Measurements from ENCODE around the gene FBXO11.
A peak's percentile ranks its signal among the peaks of the same experiment; 100 is the strongest.
"Not testable (repeated sequence)": the region's sequence is repeated elsewhere in the genome, so short reads cannot be mapped to it uniquely, and the experiment has no call there.

FBXO11 gene

DNA sequence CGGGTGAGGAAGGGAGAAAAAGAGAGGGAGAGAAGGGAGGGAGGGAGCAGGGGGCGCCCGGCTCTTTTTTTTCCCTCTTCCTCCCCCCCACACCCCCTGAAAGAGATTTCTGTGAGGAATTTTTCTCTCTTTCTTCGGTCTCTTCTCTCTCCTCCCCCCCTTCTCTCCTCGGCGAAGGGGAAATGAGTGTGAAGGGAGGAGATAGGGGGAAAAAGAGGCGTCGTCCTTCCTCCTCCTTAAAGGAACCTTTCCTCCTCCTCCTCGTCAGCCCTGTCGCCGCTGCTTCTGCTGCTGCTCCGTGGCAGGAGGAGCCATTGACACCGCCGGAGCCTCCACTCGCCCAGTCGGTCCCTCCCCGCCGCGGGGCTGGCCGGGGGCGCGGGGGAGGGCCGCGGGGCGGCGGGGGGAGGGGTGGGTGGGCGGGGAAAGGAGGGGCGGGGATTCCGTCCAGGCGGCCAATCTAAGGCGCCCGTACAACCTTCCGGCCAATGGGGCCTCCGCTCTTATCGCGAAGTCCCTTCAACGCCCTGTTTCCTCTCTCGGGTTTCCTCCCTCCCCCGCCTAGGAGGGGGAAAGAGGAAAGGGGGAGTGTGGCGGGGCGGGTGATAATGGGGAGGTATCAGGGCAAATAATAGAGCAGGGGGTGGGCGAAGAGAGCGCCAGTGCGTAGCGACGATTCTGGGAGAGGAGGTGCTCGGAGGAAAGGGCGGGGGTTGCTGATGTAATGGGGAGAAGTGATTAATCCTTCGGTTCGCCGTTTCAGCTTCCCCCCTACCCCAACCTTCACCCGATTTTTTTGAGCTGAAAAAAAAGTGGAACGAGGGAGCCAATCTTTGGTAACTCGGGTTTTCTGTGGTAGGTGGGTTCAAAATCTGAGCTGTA, at the start of gene FBXO11:
TSS of gene FBXO11 (minus strand) at position 342 of the 882 bp plus-strand sequence. CDS start 778 bp downstream, outside the sequence.
- FAIRE-seq: peak; percentile 97

DNA sequence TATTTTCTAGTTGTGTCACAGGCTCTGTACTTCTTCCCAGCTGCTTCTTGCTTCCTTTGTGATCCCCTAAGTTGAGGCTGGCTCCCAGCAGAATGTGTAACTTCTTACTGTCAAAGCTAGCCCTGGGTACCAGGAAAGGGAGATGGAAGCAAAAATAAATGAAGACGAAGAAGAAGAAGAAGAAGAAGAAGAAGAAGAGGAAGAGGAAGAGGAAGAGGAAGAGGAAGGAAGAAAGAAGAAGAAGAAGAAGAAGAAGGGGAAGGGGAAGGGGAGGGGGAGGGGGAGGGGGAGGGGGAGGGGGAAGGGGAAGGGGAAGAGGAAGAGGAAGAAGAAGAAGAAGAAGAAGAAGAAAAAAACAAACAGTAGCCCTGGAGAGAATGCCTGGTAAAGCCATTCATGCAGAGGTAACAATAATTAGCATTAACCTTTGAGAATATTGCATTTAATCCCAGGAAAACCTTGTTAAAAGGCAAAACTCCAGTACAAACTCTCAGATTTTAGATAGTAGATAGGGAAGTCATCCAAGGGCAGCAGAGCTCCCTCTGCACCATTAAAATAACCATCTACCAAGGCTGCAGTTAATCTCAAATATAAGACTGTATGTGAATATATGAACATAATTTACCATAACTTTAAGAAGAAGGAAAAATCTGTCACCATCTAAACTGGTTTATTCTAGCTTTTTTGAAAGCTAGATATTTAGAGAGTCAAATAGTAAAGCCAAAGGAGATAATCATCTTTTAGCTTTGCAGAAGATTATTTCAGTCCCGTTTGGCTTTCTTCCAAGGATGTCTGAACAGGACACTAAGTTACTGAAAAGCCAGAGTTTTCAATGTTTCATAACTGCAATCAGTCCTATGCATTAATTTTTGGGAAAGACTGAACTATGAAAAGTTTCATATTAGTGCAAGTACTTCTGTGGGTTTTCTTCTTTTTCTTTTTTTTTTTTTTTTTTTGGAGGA, 44.3 kb upstream of the FBXO11 start:
- no peak for FAIRE-seq

- FAIRE-seq: no peak
Measured at GRCh38 chr2:47946593-47946992, 40.3 kb upstream of the FBXO11 start.

DNA sequence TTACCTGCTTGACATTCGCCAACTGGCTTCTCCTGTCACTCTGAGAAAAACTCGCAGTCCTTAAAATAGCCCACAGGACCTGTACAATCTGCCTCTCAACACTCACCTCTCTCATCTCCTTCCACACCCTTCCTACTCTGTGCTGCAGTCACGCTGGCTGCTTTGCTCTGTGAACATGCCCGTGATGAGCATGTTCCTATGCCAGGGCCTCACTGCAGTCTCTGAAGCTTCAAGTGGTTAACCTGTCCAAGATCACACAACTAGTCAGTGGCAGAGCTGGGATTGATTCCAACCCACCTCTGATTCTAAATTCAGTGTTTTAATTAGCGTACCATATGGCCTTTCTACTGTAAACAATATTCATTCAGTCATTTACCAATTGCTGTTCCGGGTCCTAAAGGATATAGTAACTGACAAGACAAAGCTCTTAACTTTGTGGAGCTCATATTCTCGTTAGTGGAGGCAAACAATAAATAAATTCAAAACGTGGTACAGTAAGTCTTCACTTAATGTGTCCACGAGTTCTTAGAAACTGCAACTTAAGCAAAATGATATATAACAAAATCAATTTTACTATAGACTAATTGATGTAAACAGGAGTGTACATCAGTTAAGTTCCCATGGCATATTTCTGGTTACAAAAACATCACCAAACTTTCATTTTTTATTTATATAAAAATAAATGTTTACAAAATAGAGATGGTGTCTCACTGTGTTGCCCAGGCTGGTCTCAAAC, 38.9 kb upstream of the FBXO11 start:
- FAIRE-seq: no peak

GRCh38 chr2:47941936-47942335, 35.6 kb upstream of the FBXO11 start:
- FAIRE-seq: no peak

GRCh38 chr2:47937677-47938076, 31.4 kb upstream of the FBXO11 start:
- FAIRE-seq: no peak

DNA sequence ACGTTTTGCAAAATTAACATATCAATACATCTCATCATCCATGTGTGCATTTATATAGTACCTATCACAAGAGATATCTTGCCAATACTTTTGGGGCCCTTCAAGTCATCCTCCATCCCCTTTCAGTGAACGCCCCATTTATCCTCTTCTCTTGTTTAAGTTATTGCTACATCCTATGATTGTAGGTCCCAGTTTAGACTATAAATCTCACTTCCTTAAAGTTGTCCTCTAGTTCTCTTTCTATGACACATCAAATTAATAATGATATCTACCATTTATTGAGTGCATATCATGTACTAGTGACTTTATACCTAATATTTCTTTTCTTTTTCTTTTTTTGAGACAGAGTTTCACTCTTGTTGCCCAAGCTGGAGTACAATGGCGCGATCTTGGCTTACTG, 28.8 kb upstream of the FBXO11 start:
- no peak for FAIRE-seq

DNA sequence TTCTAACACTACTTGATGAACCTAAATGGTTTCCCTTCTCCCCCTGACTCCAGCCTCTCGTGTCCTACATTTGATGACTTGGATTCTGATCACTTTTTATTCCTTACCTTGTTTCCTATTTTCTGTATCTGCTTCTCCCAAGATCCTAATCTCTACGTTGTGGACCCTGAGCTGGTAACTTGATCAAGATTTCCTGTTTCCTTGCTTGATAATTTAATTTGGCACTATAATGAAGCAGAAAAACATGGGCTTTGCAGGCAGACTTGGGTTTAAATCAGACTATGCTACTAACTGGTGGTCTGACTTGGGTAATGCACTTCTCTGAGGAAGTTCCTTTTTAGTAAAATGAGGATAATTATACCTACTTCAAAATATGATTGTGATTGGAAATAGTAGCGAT, 11.7 kb upstream of the FBXO11 start:
- no peak for FAIRE-seq

- FAIRE-seq: no peak
Measured at GRCh38 chr2:47917276-47917961, 11.1 kb upstream of the FBXO11 start.

GRCh38 chr2:47916412-47916811, 10.1 kb upstream of the FBXO11 start:
- no peak for FAIRE-seq

- FAIRE-seq: not testable (repeated sequence)
Measured at GRCh38 chr2:47910662-47911061, 4.4 kb upstream of the FBXO11 start.

DNA sequence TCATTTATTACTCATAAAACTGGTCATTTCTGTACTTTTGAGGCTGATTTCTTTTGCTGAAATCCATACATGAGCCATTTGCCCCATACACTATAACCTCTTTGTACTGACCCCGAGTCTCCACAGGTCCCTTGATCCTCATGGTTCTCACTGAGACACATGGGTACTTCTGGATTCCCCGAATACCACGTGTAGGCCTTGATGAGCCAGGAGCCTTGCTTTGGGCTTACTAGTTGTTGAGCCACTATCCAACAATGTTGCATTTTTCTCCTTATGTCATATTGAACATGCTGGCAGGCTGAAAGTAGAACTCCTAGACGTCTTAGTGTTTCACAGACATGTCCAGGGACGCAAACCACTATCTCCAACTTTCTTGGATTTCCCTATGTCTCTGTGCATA, 2.4 kb upstream of the FBXO11 start:
- FAIRE-seq: no peak

DNA sequence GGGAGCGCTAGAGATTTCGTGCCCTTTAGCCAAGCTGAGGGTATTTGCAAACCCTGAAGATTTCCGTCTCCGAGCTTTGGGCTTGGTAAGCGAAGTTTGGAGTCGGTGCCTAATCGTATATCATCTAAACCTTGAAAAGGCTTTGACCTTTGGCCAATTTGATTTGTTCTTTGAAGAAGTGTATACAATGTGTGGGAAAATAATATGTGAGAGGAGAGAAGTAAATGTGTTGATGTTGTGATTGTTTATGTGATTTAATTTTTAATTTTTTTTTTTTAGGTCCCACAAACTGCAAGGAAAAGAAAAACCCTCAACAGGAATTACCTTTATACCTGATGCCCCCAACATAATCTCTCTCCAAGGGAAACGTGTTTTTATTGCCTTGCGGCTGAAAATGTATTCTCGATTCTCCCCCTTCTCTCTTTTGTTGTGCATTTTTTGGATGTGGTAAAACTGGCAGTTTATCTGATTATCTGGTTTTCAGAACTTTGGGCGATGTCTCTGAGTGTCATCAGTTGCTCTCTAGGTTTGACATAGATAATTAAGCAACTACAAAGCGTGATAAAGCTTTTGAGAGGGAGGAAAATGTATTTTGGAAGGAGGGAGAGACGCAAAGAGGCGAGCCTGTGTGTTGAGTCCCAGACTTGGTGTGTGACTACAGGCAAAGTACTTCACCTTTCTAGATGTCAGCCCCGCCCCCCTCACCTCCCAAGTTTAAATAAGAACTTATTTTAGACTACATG, 912 bp upstream of the FBXO11 start:
- no peak for FAIRE-seq

DNA sequence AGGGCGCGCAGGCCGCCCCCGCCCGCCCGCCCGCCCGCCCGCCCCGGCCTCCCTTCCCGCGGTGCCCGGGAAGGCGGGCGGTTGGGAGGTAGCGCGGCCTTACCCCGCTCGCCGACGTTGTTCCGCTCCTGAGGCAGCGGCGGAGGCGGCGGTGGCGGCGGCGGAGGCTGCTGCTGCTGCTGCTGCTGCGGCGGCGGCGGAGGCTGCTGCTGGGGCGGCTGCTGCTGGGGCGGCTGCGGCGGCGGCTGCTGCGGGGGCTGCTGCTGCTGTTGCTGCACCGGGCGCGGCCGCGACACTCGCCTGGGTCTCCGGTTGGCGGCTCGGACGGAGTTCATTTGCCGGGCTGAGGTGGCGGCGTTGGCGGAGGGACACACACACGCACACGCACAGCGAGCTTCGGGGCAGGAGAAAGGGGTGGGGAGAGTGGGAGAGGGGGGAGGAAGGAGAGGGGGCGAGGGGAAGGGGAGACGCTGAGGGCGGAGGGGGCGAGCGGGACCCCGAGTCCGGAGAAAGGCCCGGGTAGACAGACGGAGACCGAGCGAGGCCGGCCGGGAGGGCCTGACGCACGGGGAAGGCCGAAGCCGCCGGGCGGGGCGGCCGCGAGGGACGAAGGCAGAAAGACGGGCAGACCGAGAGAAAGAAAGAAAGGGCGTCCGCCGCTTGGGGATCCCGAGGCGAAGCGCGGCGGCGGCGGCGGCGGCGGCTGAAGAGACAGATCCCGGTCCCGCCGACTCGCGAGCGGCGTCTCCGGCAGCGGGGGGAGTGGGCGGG, 727 bp downstream of the FBXO11 start:
- no peak for FAIRE-seq

DNA sequence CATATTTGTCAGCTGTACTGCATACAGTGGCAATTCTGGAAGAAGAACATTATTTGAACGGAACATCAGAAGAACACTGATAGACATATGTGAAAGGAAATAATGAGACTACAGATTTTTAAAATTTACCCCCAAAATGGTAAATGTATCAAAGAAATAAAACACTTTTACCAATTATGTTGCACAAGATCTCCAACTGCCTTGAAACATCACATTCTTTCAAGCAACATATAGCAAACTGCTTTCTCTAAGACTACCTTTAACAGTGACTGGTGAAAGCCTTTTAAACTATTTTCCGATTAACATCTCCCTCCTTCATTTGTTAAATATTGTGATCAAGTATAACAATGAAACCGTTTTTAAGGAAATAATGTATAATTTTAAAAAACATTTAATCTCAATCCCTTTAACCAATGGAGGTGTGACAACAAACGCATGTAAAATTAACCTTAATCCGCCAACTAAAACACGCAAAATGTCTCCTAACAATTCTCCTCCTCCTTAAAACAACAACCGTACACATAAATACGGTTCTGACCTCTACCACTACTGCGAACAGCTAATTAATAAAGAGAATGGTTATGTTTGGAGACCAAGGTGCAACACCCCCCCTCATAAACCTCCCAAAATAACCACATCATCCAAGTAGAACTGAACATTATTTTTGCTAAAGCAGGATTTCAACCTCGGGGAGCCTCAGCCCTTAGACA, 2.4 kb downstream of the FBXO11 start:
- FAIRE-seq: peak; percentile 78

GRCh38 chr2:47901892-47902291, 4.4 kb downstream of the FBXO11 start:
- not testable (repeated sequence) for FAIRE-seq

GRCh38 chr2:47900857-47901256, 5.4 kb downstream of the FBXO11 start:
- no peak for FAIRE-seq

DNA sequence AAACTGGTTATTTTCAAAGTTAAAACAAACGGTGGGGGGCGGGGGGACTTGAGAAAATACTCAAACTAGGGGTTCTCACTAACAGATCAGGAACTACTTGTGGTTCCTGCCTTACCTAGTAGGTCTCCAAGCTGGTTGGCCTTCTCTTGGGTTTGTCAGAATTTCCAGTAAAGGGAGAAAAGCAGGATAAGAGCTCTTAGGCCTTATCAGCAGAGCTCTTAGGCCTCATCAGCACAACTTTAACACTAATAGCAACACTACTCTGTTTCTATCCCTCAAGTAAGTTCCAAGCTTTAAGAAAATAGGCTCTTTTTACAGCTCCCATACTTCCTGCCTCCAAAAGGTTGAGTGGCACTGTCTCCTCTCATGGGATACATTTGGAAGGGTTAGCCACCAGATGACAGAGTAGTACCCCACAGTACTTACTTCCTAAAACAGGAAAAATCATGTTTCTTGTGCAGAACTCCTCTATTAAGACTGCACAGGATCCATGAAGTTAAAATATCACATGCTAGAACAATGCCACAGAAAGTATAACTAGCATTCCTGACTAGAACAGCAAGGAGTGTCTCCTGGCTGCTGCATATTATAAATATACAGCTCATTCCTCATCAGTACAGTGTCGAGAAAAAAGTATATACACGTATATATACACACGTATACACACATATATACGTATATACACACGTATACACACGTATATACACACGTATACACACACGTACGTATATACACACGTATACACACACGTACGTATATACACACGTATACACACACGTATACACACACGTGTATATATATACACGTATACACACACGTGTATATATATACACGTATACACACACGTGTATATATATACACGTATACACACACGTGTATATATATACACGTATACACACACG, 6.1 kb downstream of the FBXO11 start:
- FAIRE-seq: no peak

Measured in G401.6 (cell line).